Naive thymus-derived CD8-positive, alpha-beta T cell (primary cell): Measurements from ENCODE around the gene TMEM270. TPM values are rescaled to one million over a fixed set of nuclear protein-coding genes. Genes with fewer than 3 reads are reported as not detected.

Experiments
- ATAC-seq, 2 donors: fragments of 150-1000 bp; cut with Tn5 transposase in 1 of 2; sonication (Bioruptor Pico), chemical (Tn5 transposase) in 1 of 2; 1 replicate in 1 of 2; 2 replicates in 1 of 2; pipeline ENCODE4 v1.10.0; 2021; ENCODE audit warnings: mild to moderate bottlenecking in 2 of 2, moderate library complexity in 2 of 2
- POLR2A ChIA-PET: fragments of 350-600 bp; sonication (Branson Sonifier 250); formaldehyde crosslinking; loops from one replicate; lab custom pipeline; 2021; ENCODE audit warnings: antibody characterized with exemption; lab: Charles Lee
- DNase-seq, 10 donors: peaks; one replicate each; pipeline versions ENCODE4 v3.0.0 to v3.0.0-alpha.2; 2020 to 2022
- H3K27ac Mint-ChIP-seq, 10 donors: one replicate each; pipeline ENCODE4 v1.8.0; 2020 to 2022; ENCODE audit warnings: mild to moderate bottlenecking in 10 of 10, mixed read lengths in 10 of 10, moderate library complexity in 4 of 10, inconsistent platforms in 1 of 10
- H3K27me3 Mint-ChIP-seq, 5 donors: one replicate each; pipeline ENCODE4 v1.8.0; 2021 to 2022; ENCODE audit warnings: mixed read lengths in 5 of 5
- H3K36me3 Mint-ChIP-seq, 3 donors: one replicate each; pipeline ENCODE4 v1.8.0; 2020 to 2022; ENCODE audit warnings: mixed read lengths in 3 of 3, mild to moderate bottlenecking in 2 of 3, inconsistent platforms in 1 of 3
- H3K4me1 Mint-ChIP-seq, 4 donors: one replicate each; pipeline ENCODE4 v1.8.0; 2021 to 2022; ENCODE audit warnings: mixed read lengths in 4 of 4
- H3K4me3 Mint-ChIP-seq, 10 donors: one replicate each; pipeline ENCODE4 v1.8.0; 2020 to 2022; ENCODE audit warnings: mild to moderate bottlenecking in 10 of 10, mixed read lengths in 10 of 10, moderate library complexity in 6 of 10, inconsistent platforms in 1 of 10
- H3K9me3 Mint-ChIP-seq, 9 donors: one replicate each; pipeline ENCODE4 v1.8.0; 2020 to 2022; ENCODE audit warnings: mixed read lengths in 9 of 9, mild to moderate bottlenecking in 3 of 9, inconsistent platforms in 1 of 9, moderate library complexity in 1 of 9
- polyA plus RNA-seq, 3 donors: library from polyadenylated mRNA; unstranded; fragments of 300-500 nt; fragmentation: Illumina TruSeq; gene quantifications; one replicate each; pipeline ENCODE4 v1.2.3, GENCODE V29; 2021
- total RNA-seq, 8 experiments: library from RNA in 2 of 8; stranded (reverse) in 2 of 8; gene quantifications; one replicate each; pipeline ENCODE4 v1.2.3 and lab custom pipeline; 2021 to 2026

Gene TMEM270
- total and polyA plus RNA-seq, 5 experiments from 2014 or later = not detected

DNA sequence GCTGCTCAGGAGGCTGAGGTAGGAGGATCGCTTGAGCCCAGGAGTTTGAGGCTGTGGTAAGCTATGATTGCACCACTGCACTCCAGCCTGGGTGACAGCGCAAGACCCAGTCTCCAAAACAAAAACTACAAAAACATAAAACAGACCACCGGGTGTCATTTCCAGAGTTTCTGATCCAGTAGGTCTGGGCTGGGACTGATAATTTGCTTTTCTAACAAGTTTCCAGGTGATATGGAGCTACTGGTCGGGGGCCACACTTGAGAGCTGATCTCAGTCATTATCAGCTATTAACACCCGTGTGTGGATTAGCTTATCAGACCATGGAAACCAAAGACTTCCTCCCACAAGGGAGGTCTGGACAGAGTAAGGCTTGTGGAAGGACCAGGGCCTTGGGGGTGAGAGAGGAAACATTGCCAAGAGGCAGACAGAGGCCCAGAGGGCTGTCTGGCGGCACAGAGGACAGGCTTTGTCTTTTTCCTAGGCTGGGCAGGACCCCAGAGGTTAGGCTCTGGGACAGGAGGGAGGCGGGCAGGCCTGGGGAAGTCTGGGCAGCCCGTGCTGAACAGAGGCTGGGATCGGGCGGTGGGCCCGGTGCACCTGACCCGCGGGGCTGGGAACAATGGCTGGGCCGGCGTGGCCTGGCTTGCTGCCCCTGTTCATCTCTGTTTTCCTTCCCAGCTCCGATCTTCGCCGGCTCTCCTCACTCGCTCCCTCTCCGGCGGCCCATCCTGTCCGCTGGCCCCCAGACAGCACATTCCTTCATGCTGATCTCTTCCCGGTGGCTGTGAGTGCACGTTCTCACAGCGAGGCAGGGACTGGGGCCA is 25.2 kb downstream of the TMEM270 start:
- H3K27me3 Mint-ChIP-seq = peaks cover 11 to 31% (median 23%) of the 10 kb centered on the region in 5 donors
- H3K4me3 Mint-ChIP-seq = no peak overlapping the region
- no peaks in the 10 kb centered on the region for H3K36me3 Mint-ChIP-seq
- H3K4me1 Mint-ChIP-seq = peaks cover 0 to 4% (median 0%) of the 10 kb centered on the region in 4 donors
- no peaks in the 10 kb centered on the region for H3K9me3 Mint-ChIP-seq
- DNase-seq = no peak
- no peak for ATAC-seq
- peak overlapping the region in 1 of 10 donors; percentile 74 for H3K27ac Mint-ChIP-seq
- POLR2A ChIA-PET = no interaction called here

DNA sequence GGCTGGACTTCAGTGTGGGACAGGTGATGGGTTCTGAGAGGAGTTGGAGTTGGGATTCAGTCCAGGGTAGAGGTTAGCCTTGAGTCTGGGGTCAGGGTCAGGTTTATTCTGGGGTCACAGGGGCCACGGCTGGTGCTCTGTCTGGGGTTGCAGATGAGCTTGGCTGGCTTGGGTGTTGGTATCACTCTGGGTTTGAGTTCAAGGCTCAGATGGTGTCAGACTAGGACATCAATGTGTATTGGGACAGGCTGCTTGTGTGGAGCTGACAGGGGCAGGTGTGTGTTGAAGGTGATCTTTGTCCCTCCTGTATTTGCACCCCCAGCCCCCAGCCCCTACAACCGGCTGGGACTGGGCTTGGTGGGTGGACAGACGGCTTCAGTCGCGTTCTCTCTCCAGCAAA is 26.8 kb downstream of the TMEM270 start:
- DNase-seq (no peak), ATAC-seq (no peak)
- H3K4me3 Mint-ChIP-seq = no peak overlapping the region
- H3K4me1 Mint-ChIP-seq = peaks cover 0 to 5% (median 0%) of the 10 kb centered on the region in 4 donors
- no peaks in the 10 kb centered on the region for H3K9me3 Mint-ChIP-seq
- peaks cover 11 to 35% (median 23%) of the 10 kb centered on the region in 5 donors for H3K27me3 Mint-ChIP-seq
- H3K36me3 Mint-ChIP-seq = no peaks in the 10 kb centered on the region
- POLR2A ChIA-PET = no interaction called here
- peak overlapping the region in 1 of 10 donors; percentile 17 for H3K27ac Mint-ChIP-seq

DNA sequence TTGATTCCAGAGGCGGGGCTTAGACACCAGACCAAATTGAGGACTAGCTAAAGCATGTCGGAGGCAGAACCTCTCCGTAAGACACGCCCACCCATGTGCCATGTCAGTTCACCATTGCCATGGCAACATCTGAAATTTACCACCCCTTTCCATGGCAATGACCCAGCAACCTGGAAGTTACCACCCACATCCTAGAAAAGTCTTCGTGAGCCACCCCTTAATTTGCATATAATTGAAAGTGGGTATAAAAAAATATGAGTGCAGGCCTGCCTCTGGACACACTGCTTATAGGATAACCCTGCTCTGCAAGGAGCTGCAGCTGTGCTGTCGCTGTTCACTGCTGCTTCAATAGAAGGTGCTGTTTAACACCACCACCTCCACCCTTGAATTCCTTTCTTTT is 28.0 kb downstream of the TMEM270 start:
- Mint-ChIP-seq H3K27me3 (peaks cover 11 to 32% (median 23%) of the 10 kb centered on the region in 5 donors), H3K36me3 (no peaks in the 10 kb centered on the region), H3K9me3 (no peaks in the 10 kb centered on the region), H3K4me1 (peaks cover 0 to 5% (median 0%) of the 10 kb centered on the region in 4 donors), H3K4me3 (no peak overlapping the region), H3K27ac (peak overlapping the region in 1 of 10 donors; percentile 44)
- ATAC-seq (no peak), DNase-seq (no peak)
- POLR2A ChIA-PET = no interaction called here

DNA sequence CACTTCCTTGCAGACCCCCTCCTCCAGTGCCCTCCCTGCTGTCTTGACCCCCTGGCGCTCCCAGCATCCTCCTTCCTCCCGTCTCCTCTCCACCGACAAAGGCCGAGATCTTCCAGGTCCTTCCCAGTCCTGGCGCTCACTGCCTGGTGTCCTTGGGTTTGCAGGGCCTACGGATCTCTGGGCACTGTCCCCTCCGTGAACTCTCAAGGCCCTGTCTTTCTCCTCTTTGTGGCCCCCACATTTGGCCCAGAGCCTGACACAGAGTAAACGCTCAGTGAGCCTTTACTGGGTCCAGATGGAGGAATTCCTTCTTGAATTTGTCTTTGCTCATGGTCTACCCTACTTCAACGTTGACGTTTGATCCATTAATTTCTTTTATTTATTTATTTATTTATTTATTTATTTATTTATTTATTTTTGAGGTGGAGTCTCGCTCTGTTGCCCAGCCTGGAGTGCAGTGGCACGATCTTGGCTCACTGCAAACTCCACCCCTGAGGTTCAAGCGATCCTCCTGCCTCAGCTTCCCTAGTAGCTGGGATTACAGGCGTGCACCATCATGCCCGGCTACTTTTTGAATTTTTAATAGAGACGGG is 29.7 kb downstream of the TMEM270 start:
- no peak for ATAC-seq
- POLR2A ChIA-PET = no interaction called here

DNA sequence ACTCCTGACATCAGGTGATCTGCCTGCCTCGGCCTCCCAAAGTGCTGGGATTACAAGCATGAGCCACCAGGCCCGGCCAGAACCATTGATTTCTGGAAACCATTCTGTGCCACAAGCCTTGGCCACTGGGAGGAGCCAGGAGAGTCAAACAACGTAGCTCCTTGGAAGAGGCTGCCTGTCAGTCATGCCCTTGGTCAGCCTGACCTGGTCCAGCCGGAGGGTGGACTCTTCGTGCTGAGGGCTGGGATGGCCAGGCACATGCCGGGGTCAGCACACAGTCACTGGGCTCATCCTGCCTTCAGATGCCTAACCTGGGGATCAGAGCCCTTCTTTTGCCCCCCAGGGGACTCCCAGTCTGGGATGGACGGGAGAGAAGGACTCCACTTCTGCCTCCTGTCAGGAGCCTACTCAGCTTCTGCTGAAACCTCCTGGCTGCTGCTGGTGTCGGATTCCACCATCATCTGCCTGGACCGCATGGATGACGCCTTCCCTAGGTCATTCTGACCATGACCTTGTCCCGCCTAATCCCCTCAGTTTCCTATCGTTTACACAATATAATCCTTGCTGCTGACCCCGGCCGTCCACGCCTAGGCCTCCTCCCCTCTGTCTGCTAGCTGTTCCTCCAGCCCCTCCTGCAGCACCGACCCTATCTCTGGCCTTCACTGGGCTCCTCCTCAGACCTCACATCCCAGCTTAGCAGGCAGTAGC is 30.4 kb downstream of the TMEM270 start:
- peaks cover 0 to 6% (median 1%) of the 10 kb centered on the region in 3 donors for H3K36me3 Mint-ChIP-seq
- H3K4me3 Mint-ChIP-seq = no peak overlapping the region
- peak overlapping the region in 2 of 10 donors; percentile 29 to 57 for H3K27ac Mint-ChIP-seq
- peaks cover 5 to 31% (median 17%) of the 10 kb centered on the region in 5 donors for H3K27me3 Mint-ChIP-seq
- no peak for ATAC-seq
- peaks cover 0 to 7% (median 2%) of the 10 kb centered on the region in 9 donors for H3K9me3 Mint-ChIP-seq
- H3K4me1 Mint-ChIP-seq = peaks cover 0 to 5% (median 0%) of the 10 kb centered on the region in 4 donors
- no peak for DNase-seq
- POLR2A ChIA-PET = no interaction called here

More for the DNA sequence above, 29.7 kb downstream of the TMEM270 start:
- Mint-ChIP-seq H3K27me3 (peaks cover 8 to 35% (median 17%) of the 10 kb centered on the region in 5 donors), H3K4me3 (no peak overlapping the region), H3K36me3 (peaks cover 0 to 1% (median 0%) of the 10 kb centered on the region in 3 donors), H3K4me1 (peaks cover 0 to 5% (median 0%) of the 10 kb centered on the region in 4 donors), H3K9me3 (peaks cover 0 to 4% (median 0%) of the 10 kb centered on the region in 9 donors), H3K27ac (no peak overlapping the region)
- DNase-seq = no peak

DNA sequence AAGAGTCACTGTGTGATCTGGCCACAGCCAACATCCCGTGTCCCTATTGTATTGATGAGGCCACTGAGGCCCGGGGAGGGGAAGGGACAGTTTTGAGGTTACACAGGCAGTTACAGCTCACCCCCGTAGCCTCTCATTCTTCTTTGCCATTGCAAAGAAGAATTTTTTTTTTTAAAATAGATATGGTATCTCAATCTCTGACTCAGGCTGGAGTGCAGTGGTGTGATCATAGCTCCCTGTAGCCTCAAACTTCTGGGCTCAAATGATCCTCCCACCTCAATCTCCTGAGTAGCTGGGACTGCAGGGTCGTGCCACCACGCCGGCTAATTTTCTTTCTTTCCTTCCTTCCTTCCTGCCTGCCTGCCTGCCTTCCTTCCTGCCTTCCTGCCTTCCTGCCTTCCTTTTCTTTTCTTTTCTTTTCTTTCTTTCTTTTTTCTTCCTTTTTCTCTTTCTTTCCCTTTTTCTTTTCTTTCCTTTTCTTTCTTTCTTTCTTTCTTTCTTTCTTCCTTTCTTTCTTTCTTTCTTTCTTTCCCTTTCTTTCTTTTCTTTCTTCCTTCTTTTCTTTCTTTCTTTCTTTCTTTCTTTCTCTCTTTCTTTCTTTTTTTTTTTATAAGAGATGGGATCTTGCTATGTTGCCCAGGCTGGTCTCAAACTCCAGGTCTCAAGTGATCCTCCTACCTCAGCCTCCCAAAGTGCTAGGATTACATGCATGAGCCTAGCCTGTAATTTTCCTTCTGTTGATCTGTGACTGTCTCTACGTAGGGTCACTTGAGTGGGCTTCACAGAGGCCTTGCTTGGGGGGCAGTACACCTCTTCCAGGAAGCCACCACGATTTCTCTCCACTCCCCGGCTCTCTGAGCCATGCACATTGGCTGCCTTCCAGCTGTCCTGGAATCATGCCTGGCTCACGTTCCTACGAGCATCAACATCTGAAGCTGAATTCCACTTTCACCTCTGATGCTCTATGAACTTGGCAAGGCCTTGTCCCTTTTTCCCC is 31.3 kb downstream of the TMEM270 start:
- DNase-seq (no peak), ATAC-seq (no peak)
- POLR2A ChIA-PET = no interaction called here
- Mint-ChIP-seq H3K9me3 (peaks cover 0 to 16% (median 4%) of the 10 kb centered on the region in 9 donors), H3K36me3 (peaks cover 0 to 14% (median 9%) of the 10 kb centered on the region in 3 donors), H3K27ac (peak overlapping the region in 1 of 10 donors; percentile 57), H3K27me3 (peaks cover 4 to 23% (median 8%) of the 10 kb centered on the region in 5 donors), H3K4me1 (peaks cover 0 to 5% (median 0%) of the 10 kb centered on the region in 4 donors), H3K4me3 (no peak overlapping the region)

DNA sequence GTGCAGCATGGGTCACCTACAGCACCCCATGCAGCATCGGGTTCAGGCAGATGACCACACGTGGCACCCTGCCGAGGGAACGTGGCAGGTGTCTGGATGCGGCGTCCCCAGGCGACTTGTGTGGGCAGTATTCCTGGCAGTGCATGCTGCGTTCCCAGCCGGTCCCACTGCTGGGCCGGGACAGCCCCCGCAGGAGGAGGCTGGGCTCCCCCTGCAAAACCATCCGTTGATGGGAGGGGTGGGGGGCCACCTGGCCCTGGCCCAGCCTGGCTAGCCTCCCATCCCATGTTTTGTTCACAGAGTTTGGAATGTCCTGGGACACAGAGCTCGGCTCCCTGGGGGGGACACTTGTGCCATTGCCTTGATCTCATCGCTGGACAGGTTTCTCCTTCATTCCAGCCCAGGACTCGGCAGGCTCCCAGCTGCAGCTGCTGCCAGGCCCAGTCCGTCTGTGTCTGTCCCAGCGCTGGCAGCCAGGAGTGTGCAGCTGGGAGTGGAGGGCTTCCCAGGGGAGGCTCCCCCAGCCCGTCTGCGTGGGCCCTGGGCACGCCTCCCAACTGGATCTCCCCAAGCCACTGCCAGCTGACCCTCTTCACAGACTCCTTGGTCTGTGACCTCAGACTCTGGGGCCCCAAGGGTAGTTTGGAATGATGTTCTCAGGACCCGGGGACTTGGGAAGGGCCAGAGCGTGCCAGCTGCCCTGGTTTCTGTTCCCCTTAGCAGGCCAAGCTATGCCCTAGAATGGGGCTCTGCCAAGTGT is 32.6 kb downstream of the TMEM270 start:
- DNase-seq = no peak
- no peak for ATAC-seq
- Mint-ChIP-seq H3K9me3 (peaks cover 0 to 17% (median 4%) of the 10 kb centered on the region in 9 donors), H3K4me3 (no peak overlapping the region), H3K4me1 (peaks cover 0 to 5% (median 0%) of the 10 kb centered on the region in 4 donors), H3K36me3 (peaks cover 0 to 14% (median 9%) of the 10 kb centered on the region in 3 donors), H3K27me3 (peaks cover 0 to 14% (median 2%) of the 10 kb centered on the region in 5 donors), H3K27ac (no peak overlapping the region)
- POLR2A ChIA-PET = no interaction called here

DNA sequence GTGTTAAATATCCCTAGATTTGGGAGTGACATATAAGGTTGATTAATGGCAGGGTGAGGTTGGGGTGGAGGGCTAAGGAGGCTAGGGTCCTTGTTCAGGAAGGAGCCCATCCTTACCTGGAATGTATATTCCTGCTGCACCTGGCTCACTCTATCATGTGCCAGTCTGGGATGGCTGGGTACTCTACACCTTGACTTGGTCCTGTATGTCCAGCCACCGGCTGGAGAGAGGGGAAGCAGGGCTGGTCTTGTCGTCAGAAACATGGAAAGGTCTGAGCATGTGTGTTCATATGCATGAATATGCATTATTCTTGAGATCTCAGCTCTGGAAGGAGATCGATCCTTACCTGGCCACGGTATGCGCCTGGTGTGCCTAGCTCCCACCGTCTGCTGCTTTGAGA is 33.2 kb downstream of the TMEM270 start:
- H3K27me3 Mint-ChIP-seq = peaks cover 0 to 11% (median 1%) of the 10 kb centered on the region in 5 donors
- DNase-seq = no peak
- H3K27ac Mint-ChIP-seq = no peak overlapping the region
- POLR2A ChIA-PET = no interaction called here
- H3K36me3 Mint-ChIP-seq = peaks cover 0 to 14% (median 9%) of the 10 kb centered on the region in 3 donors
- no peak for ATAC-seq
- peaks cover 0 to 17% (median 4%) of the 10 kb centered on the region in 9 donors for H3K9me3 Mint-ChIP-seq
- peaks cover 0 to 5% (median 0%) of the 10 kb centered on the region in 4 donors for H3K4me1 Mint-ChIP-seq
- no peak overlapping the region for H3K4me3 Mint-ChIP-seq

DNA sequence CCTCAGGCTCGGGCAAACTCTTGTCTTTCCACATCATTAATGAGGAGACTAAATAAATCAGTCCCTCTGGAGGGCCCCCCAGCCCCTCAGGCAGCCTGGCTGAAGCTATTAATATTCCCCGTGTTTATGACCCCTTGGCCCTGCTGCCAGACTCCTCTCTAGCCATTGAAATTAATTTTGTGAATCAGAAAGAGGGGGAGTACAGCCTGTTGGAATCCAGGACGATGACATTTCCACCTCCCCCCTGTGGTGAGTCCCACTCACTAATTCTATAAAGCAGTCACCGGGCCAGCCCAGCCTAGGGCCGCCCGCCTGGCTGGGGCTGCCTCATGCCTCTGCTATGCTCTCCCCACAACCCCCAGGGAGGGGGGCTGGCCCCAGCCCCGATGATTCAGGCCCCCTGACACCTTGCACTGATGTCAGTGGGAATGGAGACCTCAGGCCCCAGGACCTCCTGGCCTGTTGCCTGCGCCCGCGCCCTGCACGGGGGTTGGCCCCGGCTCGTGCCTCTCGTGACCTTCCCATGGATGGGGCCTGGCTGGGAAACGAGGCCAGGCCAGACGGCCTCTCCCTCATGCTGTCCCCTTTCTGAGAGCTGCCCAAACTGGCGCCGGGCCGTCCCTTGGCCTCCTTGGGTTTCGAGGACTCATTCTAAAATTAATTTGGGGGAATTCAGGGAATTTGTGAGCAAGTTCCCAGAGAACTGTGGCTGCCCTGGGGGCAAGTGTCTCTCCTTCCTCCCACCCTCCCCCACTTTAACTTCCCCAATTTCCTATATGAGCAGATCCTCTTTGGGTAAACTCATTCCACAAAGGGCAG is 34.0 kb downstream of the TMEM270 start:
- POLR2A ChIA-PET = no interaction called here
- peaks cover 0 to 11% (median 1%) of the 10 kb centered on the region in 5 donors for H3K27me3 Mint-ChIP-seq
- H3K4me1 Mint-ChIP-seq = peaks cover 0 to 5% (median 0%) of the 10 kb centered on the region in 4 donors
- H3K4me3 Mint-ChIP-seq = no peak overlapping the region
- H3K9me3 Mint-ChIP-seq = peaks cover 0 to 17% (median 4%) of the 10 kb centered on the region in 9 donors
- H3K27ac Mint-ChIP-seq = no peak overlapping the region
- DNase-seq (no peak), ATAC-seq (no peak)
- peaks cover 0 to 14% (median 9%) of the 10 kb centered on the region in 3 donors for H3K36me3 Mint-ChIP-seq

DNA sequence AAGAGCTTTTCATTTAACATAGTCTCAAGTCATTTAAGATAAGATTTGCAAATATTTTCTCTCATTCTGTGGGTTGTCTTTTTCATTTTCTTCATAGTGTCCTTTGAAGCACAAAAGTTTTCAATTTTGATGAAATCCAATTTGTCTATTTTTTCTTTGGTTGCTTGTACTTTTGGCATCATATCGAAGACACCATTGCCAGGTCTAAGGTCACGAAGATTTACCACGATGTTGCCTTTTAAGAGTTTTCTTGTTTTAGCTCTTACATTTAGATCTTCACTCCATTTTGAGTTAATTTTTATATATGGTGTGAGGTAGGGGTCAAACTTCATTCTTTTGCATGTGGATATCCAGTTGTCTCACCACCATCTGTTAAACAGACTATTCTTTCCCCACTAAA is 34.7 kb downstream of the TMEM270 start:
- H3K27ac Mint-ChIP-seq = no peak overlapping the region
- H3K4me3 Mint-ChIP-seq = no peak overlapping the region
- H3K9me3 Mint-ChIP-seq = peaks cover 0 to 17% (median 4%) of the 10 kb centered on the region in 9 donors
- peaks cover 0 to 8% (median under 1%) of the 10 kb centered on the region in 5 donors for H3K27me3 Mint-ChIP-seq
- POLR2A ChIA-PET = no interaction called here
- no peak for ATAC-seq
- H3K4me1 Mint-ChIP-seq = peaks cover 0 to 2% (median 0%) of the 10 kb centered on the region in 4 donors
- DNase-seq = no peak
- H3K36me3 Mint-ChIP-seq = peaks cover 0 to 14% (median 9%) of the 10 kb centered on the region in 3 donors
